ENCODE data around the gene XPO1. TPM values are rescaled to one million over a fixed set of nuclear protein-coding genes. Genes with fewer than 3 reads are reported as not detected.
A peak's percentile ranks its signal among the peaks of the same experiment; 100 is the strongest.

Gene XPO1
- total RNA-seq, 1 experiment from 2014 or later: 251 TPM

DNA sequence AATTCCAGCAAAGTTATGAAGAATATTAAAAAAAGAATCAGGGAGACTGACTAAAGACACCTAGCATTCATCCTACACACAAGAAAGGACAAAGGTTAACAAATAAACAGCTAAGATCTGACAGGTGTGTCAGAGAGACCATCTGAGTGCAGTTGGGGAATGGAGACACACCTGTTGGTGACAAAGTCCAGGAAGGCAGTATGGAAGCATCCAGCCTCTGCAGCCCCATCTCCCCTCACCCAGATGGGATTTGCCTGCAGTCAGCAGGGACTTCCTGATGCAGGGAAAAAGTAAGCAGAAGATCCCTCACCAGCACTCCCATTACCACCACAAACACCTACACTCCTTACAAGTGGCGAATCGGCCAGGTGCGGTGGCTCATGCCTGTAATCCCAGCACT lies 105.2 kb downstream of the XPO1 start:
- H3K4me1 ChIP-seq (ENCODE audit: low read length): peaks cover 49% of the 10 kb centered on the region
- H3K9me2 ChIP-seq (replicated peaks; ENCODE audit: insufficient read depth, low read length): no peaks in the 10 kb centered on the region
- no peaks in the 10 kb centered on the region for H3K9me3 ChIP-seq (ENCODE audit: low read length)
- no peak overlapping the region for H3K4me2 ChIP-seq (ENCODE audit: low read depth, low read length, poor library complexity, severe bottlenecking)
- H4K20me1 ChIP-seq (ENCODE audit: insufficient read depth, low read depth, low read length): peaks cover 33% of the 10 kb centered on the region
- no peak for DNase-seq
- H3K36me3 ChIP-seq (ENCODE audit: insufficient read depth, low read length): no peaks in the 10 kb centered on the region
- H2AFZ ChIP-seq (ENCODE audit: low read length): no peak overlapping the region
- no peak overlapping the region for H3K4me3 ChIP-seq (ENCODE audit: low read length)
- 0 out of 2 replicates have a peak overlapping the region, but pooled peaks have one; percentile 4 for H3K27ac ChIP-seq (ENCODE audit: low read length)
- H3K27me3 ChIP-seq (ENCODE audit: low read length): no peaks in the 10 kb centered on the region
- no peak overlapping the region for H3K9ac ChIP-seq (ENCODE audit: low read length)
- H3K79me2 ChIP-seq (ENCODE audit: low read length): peaks cover 99% of the 10 kb centered on the region

DNA sequence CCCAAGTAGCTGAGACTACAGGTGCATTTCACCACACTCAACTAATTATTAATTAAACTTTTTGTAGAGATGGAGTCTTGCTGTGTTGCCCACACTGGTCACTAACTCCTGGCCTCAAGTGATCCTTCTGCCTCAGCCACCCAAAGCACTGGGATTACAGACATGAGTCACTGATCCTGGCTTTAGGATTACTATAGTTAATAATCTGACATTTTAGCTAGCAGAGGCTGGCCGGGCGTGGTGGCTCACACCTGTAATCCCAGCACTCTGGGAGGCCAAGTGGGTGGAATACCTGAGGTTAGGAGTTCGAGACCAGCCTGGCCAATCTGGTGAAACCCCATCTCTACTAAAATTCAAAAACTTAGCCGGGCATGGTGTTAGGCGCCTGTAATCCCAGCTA lies 106.8 kb downstream of the XPO1 start:
- peaks cover 46% of the 10 kb centered on the region for H3K4me1 ChIP-seq (ENCODE audit: low read length)
- H4K20me1 ChIP-seq (ENCODE audit: insufficient read depth, low read depth, low read length): peaks cover 33% of the 10 kb centered on the region

More for the DNA sequence above, 106.8 kb downstream of the XPO1 start:
- no peak overlapping the region for H3K27ac ChIP-seq (ENCODE audit: low read length)
- H3K9ac ChIP-seq (ENCODE audit: low read length): no peak overlapping the region
- H3K4me2 ChIP-seq (ENCODE audit: low read depth, low read length, poor library complexity, severe bottlenecking): no peak overlapping the region
- H3K36me3 ChIP-seq (ENCODE audit: insufficient read depth, low read length): no peaks in the 10 kb centered on the region
- no peak overlapping the region for H3K4me3 ChIP-seq (ENCODE audit: low read length)
- H2AFZ ChIP-seq (ENCODE audit: low read length): no peak overlapping the region
- DNase-seq: no peak
- no peaks in the 10 kb centered on the region for H3K9me3 ChIP-seq (ENCODE audit: low read length)
- H3K9me2 ChIP-seq (replicated peaks; ENCODE audit: insufficient read depth, low read length): no peaks in the 10 kb centered on the region
- peaks cover 100% of the 10 kb centered on the region for H3K79me2 ChIP-seq (ENCODE audit: low read length)
- H3K27me3 ChIP-seq (ENCODE audit: low read length): no peaks in the 10 kb centered on the region

Other genes with a start within 250 kb of the XPO1 start
- 235 and 376 TPM in 2 replicates for gene USP34, start 67.3 kb downstream of the XPO1 start, total RNA-seq (2014; rRNA removed; shearing (Covaris generic); ENCODE audit: low replicate concordance)